GM13976 (cell line): ENCODE data around the gene SMCHD1.

Source experiments
- DNase-seq: peaks from one replicate; pipeline ENCODE4 v3.0.0; 2012; ENCODE audit warnings: low spot score
- in situ Hi-C: fragments of 300-500 bp; cut with MboI; formaldehyde crosslinking; loops from one replicate; pipeline ENCODE4 v1.12.0; 2022; ENCODE audit warnings: low sequenced_read_pairs, mixed read lengths, inconsistent platforms; ENCODE audit not compliant: unreplicated experiment
- TF ChIP-seq, protein P1 (sequence below): IDR thresholded peaks from 2 replicates; pipeline ENCODE4 v1.5.1; 2012; ENCODE audit warnings: borderline replicate concordance, mild to moderate bottlenecking; ENCODE audit not compliant: insufficient read depth; ENCODE audit errors: extremely low read depth, missing control alignments, control extremely low read depth

Gene SMCHD1

DNA sequence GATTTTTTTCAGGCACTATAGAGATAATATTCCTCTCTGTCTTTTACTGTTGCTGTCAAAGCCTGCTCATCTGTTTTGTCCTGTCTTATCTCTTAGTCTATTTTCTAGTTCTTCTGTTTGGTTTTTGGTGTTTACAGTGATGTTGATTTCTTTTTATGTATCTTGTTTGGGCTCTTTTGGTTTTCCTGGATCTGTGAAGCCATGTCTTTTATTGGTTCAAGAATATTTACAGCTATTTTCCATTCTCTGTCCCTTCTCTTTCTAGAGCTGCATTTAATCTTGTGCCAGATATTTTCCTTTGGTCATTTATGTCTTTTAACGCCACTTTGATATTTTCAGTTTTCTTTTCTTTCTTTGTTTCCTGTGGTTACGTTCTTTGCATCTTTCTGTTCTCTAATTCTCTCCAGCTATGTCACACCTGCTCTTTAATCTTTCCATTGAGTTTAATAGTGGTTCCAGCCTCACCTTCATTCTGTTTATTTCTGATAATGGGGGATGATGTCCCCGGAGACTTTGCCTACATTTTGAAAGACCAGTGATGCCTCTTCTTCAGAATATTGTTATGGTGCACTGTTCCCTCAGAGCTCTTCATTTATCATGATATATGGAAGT, 32.0 kb downstream of the SMCHD1 start:
- TF ChIP-seq, protein P1, sequence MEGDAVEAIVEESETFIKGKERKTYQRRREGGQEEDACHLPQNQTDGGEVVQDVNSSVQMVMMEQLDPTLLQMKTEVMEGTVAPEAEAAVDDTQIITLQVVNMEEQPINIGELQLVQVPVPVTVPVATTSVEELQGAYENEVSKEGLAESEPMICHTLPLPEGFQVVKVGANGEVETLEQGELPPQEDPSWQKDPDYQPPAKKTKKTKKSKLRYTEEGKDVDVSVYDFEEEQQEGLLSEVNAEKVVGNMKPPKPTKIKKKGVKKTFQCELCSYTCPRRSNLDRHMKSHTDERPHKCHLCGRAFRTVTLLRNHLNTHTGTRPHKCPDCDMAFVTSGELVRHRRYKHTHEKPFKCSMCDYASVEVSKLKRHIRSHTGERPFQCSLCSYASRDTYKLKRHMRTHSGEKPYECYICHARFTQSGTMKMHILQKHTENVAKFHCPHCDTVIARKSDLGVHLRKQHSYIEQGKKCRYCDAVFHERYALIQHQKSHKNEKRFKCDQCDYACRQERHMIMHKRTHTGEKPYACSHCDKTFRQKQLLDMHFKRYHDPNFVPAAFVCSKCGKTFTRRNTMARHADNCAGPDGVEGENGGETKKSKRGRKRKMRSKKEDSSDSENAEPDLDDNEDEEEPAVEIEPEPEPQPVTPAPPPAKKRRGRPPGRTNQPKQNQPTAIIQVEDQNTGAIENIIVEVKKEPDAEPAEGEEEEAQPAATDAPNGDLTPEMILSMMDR, result no peak
- peak; percentile 43 for DNase-seq
- in situ Hi-C loops, result no loop called here

DNA sequence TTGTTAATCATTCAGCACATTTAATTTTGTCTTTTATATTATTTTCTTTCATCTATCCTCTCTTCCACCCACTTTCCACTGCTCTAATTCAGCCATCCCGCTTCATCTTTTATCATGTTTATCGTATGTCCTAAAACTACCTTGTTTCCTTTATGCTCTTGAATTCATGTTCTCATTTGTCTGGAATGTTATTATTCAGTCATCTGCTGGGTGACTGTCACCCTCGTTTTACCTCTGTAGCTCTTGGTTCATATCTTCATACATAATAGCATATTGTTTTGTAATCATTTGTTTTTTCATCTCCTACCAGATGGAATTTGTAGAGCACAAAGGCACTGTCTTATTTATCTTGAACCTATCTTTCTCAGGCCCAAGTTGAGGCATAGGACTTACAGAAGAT, 37.0 kb downstream of the SMCHD1 start:
- in situ Hi-C loops, result no loop called here
- TF ChIP-seq, protein P1, result no peak

DNA sequence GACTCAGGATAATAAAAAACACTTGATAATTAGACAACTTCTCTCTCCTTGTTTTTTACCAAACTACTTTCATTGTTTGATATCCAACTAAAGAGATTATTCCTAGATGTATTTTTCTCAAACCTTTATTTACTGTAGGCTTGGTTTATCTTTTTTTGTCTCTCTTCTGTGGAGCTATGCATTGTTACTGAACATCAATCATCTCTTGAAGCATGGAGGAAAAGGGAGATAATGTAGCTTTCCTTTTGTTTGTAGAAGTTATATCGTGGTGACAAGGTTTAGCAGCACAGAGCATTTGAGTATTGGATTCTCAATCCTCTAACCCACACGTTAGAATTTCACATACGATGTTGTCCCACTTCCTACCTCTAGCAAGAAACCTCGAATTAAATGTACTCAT, 41.7 kb downstream of the SMCHD1 start:
- TF ChIP-seq, protein P1, result no peak
- in situ Hi-C loops, result no loop called here

More for the DNA sequence above, 37.0 kb downstream of the SMCHD1 start:
- DNase-seq, result no peak

DNA sequence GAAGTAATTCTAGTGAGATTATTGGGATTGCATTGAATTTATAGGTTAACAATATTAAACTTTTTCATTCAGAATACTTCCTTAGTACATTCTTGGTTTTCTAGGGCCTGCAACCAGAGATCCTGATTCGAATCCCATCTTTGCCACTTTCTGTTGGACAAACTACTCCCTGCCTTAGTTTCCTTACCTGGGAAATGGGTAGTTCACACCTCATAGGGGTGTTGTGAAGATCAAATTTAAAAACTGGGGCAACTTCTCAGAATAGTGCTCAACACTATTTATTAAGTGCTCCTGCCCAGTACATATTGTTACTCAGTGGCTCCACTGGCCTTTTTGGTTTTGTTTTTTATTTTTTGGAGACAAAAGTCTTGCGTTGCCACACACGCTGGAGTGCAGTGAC, 43.5 kb downstream of the SMCHD1 start:
- in situ Hi-C loops, result no loop called here
- TF ChIP-seq, protein P1, result no peak
- no peak for DNase-seq

More for the DNA sequence above, 41.7 kb downstream of the SMCHD1 start:
- no peak for DNase-seq

DNA sequence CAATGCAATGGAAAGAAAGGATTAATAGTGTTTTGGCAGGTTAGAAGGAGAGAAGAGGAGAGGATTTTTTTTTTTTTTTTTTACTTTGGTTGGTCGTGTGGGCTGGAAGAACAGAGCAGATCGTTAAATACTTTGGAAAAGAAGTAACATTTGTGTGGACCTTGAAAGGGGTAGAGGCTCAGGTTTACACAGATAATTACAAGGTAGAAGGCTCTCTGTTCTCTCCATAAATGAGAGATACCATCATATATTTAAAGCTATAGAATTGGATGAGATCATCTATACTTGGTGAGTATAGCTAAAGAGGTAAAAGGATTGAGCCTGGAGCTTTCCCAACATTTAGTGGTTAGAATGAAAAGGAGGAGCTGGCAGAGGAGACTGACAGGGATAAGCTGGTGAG, 49.0 kb downstream of the SMCHD1 start:
- in situ Hi-C loops, result no loop called here
- TF ChIP-seq, protein P1, result no peak
- DNase-seq, result no peak

DNA sequence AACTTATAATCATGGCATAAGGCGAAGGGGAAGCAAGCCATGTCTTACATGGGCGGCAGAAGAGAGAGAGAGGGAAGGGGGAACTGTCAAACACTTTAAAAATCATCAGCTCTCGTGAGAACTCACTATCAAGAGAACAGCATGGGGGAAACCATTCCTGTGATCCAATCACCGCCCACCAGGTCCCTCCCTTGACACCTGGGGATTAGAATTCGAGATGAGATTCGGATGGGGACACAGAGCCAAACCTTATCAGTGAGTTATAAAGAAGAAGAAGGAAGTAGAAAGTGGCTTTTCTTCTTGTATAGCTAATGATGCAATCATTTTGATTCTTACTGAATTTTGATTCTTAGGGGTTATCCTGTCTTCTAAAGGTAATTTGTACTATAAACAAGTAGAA, 51.4 kb downstream of the SMCHD1 start:
- DNase-seq, result no peak
- TF ChIP-seq, protein P1, result no peak
- in situ Hi-C loops, result no loop called here
